ENCODE results near the gene CFTR.

The CFTR gene

DNA sequence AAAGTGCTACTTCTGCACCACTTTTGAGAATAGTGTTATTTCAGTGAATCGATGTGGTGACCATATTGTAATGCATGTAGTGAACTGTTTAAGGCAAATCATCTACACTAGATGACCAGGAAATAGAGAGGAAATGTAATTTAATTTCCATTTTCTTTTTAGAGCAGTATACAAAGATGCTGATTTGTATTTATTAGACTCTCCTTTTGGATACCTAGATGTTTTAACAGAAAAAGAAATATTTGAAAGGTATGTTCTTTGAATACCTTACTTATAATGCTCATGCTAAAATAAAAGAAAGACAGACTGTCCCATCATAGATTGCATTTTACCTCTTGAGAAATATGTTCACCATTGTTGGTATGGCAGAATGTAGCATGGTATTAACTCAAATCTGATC is 110.4 kb downstream of the CFTR start:
- no peak for DNase-seq

GRCh38 chr7:117592011-117592635 is 112.3 kb downstream of the CFTR start:
- DNase-seq, result no peak

DNA sequence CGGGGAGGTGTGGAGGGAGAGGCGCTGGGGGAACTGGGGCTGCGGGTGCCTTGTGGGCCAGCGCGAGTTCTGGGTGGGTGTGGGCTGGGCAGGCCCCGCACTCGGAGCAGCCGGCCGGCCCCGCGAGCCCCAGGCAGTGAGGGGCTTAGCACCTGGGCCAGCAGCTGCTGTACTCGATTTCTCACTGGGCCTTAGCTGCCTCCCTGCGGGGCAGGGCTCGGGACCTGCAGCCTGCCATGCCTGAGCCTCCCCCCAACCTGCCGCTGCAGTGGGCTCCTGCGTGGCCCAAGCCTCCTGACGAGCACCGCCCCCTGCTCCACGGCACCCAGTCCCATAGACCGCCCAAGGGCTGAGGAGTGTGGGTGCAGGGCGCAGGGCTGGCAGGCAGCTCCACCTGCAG is 116.3 kb downstream of the CFTR start:
- DNase-seq, result no peak

DNA sequence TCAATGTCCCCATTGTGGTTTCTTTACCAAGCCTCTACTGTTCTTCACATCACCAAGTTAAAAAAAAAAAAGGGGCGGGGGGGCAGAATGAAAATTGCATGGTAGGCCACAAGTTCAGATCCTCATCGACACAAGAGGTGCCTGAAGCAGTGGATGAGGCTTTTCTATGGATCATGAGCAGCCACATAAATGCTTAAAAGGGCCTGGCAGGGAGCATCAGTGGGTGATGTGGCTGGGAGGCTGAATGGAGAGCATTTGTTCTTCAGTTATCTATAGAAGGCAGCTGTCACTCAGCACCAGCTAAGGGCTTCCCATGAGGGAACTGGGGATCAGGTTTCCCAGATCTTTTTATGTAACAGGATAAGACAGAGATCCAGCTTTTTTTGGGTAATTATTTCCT is 117.9 kb downstream of the CFTR start:
- no peak for DNase-seq

- no peak for DNase-seq
Observed at GRCh38 chr7:117600911-117601310, 121.1 kb downstream of the CFTR start.

GRCh38 chr7:117603627-117604026 is 123.8 kb downstream of the CFTR start:
- DNase-seq, result no peak

GRCh38 chr7:117605712-117606111 is 125.9 kb downstream of the CFTR start:
- no peak for DNase-seq

GRCh38 chr7:117606132-117606531 is 126.3 kb downstream of the CFTR start:
- no peak for DNase-seq

- no peak for DNase-seq
Observed at GRCh38 chr7:117610396-117610795, 130.6 kb downstream of the CFTR start.

- DNase-seq, result no peak
Observed at GRCh38 chr7:117612637-117613036, 132.8 kb downstream of the CFTR start.

DNA sequence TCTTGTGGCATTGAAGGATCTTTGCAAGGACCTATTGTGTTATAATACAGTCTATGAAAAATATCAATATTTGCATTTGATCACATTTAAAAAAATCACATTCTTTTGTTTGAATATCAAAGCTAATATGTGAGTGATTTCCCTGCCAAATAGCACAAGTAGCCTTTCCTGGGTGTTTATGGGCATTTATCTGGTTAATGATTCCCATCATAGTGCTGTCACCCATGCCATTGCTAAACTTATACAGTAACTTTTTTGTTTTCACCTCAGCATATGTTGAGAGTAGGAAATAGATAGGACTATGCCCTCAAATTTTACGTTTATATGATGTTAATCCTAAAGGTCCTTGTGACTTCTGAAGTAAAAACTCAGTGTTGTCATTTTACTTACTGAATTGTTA is 136.9 kb downstream of the CFTR start:
- DNase-seq, result no peak

DNA sequence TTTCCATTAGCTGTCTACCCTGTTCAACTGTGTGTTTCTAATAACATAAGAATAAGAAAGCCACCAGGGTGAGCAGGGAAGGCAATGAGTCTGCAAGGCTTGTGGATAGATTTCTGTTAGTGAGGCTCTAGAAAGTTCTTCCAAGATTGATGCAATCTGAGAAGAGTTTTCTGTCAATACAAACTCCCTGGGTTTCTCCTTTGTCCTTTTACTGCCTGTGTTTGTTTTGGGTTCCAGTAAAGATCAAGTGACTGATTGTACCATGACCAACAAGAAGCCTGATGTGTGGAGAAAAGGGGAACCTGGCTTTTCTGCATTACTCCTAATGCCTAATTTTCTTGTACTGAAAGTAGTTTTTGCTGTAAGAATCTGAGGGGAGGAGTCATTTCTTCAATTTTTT is 139.9 kb downstream of the CFTR start:
- DNase-seq, result no peak

DNA sequence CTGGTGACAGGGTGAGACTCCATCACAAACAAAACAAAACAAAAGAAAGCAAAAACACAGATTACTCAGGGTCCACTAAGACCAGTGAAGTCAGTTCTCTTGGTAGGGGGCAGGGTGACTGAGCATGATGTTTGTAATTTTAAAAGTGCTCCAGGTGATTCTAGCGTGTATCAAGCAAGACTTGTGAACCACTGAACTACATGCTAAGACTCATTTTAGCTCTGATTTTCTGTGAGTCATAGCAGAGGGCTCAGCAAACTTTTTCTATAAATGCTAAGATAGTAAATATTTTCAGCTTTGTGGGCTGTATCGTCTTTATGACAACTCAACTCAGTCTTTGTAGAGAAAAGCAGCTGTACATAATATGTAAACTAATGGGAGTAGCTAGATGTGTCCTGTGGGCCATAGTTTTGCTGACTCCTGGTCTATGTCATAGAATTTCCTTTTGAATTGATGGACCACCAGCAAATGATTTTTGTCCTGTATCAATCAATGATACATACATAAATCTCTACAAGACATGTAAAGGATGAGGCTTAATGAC is 141.3 kb downstream of the CFTR start:
- DNase-seq, result no peak

GRCh38 chr7:117623606-117624005 is 143.8 kb downstream of the CFTR start:
- DNase-seq, result no peak

DNA sequence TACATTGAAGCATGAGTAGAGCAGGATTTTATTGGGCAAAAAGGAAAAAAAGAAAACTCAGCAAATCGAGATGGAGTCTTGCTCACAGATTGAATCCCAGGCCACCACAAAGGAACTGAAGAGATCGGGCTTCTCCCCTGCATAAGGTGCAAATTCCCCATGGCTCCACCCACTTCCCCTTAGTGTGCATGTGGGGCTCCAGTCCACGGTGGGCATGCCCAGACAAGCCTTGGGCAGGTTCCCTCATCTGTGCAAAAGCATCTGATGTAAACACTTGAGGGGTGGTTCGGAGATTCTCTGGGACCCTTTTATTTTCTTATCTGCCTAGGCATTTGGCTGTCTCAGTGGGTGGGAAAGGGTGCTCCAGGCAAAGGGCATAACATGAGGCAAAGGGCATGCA is 150.7 kb downstream of the CFTR start:
- no peak for DNase-seq

- DNase-seq, result no peak
Observed at GRCh38 chr7:117630907-117631564, 151.2 kb downstream of the CFTR start.

DNA sequence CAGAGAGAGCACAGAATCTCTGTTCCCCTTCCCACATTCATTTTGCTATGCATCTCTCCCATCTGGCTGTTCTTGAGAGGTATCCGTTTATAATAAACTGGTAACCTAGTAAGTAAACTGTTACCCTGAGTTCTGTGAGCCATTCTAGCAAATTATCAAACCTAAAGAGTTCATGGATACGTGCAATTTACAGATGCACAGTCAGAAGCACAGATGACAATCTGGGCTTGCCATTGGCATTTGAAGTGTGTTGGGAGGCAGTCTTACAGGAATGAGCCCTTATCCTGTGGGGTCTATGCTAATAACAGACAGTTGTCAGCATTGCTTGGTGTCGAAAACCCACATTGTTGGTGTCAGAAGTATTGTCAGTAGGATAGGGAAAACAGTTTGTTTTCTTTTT is 151.8 kb downstream of the CFTR start:
- no peak for DNase-seq

GRCh38 chr7:117637937-117638336 is 158.1 kb downstream of the CFTR start:
- no peak for DNase-seq

DNA sequence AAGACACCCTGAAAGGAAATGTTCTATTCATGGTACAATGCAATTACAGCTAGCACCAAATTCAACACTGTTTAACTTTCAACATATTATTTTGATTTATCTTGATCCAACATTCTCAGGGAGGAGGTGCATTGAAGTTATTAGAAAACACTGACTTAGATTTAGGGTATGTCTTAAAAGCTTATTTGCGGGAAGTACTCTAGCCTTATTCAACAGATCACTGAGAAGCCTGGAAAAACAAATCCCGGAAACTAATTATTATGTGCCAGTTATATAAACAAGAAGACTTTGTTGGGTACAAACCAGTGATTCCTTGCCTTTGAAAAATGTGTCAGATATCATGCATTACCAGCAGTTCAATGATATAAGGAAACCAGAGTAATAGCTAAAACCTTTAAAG is 160.1 kb downstream of the CFTR start:
- DNase-seq, result no peak

GRCh38 chr7:117640465-117640864 is 160.6 kb downstream of the CFTR start:
- no peak for DNase-seq

GRCh38 chr7:117645481-117646165 is 165.8 kb downstream of the CFTR start:
- DNase-seq, result no peak

- DNase-seq, result no peak
Observed at GRCh38 chr7:117648203-117648866, 168.5 kb downstream of the CFTR start.

GRCh38 chr7:117652943-117653680 is 173.3 kb downstream of the CFTR start:
- no peak for DNase-seq

Measured in right hindlimb (tissue), 1 donor.